ENCODE results near the gene HSF4. TPM values are rescaled to one million over a fixed set of nuclear protein-coding genes. Genes with fewer than 3 reads are reported as not detected.

HSF4 gene
- total and polyA plus RNA-seq, 2 experiments from 2014 or later = 5.5 to 15.7 TPM

DNA sequence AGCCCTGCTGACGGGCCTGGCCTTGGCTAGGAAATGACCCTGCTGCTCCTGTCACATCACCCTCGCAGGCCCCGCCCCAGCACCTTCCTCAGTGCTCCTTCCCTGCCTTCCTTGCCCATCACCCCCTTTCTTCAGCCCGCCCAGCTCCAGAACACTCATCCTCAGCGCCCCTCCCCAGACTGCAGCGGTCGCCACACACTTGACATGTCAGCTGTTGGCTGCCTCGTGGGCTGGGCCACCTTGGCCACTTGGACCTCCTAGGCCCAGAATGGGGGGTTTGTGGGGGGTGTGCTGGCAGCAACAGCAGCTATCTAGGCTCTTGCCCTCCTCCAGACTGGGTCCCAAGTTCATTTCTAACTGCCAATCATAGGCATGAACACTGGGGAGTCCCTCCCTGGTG is 45.0 kb downstream of the HSF4 start:
- no peaks in the 10 kb centered on the region for H3K4me1 ChIP-seq (ENCODE audit: insufficient read depth)
- H4K20me1 ChIP-seq (ENCODE audit: insufficient read depth, poor library complexity, severe bottlenecking) = no peaks in the 10 kb centered on the region
- no peaks in the 10 kb centered on the region for H3K9me3 ChIP-seq (ENCODE audit: low read depth)
- no peak overlapping the region for H3K4me3 ChIP-seq
- no peaks in the 10 kb centered on the region for H3K79me2 ChIP-seq
- 90% methylated on average over 8 of the region's 8 CpGs for WGBS (ENCODE audit: low lambda C conversion rate, missing lambda C conversion rate)
- no peaks in the 10 kb centered on the region for H3K27me3 ChIP-seq
- H2AFZ ChIP-seq = no peak overlapping the region
- no peaks in the 10 kb centered on the region for H3K9me2 ChIP-seq (replicated peaks; ENCODE audit: insufficient read depth)
- DNase-seq (ENCODE audit: low spot score) = no peak
- H3K27ac ChIP-seq = no peak overlapping the region
- no peak for TF ChIP-seq EZH2 (IDR thresholded peaks at IDR 0.05; ENCODE audit: borderline replicate concordance)
- TF ChIP-seq CTCF (IDR thresholded peaks at IDR 0.05; ENCODE audit: poor library complexity) = no peak
- no peak for TF ChIP-seq EZH2phosphoT487 (IDR thresholded peaks at IDR 0.05; ENCODE audit: low read depth, severe bottlenecking, unreplicated experiment)
- H3K36me3 ChIP-seq (replicated peaks; ENCODE audit: insufficient read depth, low read depth) = no peaks in the 10 kb centered on the region
- H3K4me2 ChIP-seq = no peak overlapping the region

DNA sequence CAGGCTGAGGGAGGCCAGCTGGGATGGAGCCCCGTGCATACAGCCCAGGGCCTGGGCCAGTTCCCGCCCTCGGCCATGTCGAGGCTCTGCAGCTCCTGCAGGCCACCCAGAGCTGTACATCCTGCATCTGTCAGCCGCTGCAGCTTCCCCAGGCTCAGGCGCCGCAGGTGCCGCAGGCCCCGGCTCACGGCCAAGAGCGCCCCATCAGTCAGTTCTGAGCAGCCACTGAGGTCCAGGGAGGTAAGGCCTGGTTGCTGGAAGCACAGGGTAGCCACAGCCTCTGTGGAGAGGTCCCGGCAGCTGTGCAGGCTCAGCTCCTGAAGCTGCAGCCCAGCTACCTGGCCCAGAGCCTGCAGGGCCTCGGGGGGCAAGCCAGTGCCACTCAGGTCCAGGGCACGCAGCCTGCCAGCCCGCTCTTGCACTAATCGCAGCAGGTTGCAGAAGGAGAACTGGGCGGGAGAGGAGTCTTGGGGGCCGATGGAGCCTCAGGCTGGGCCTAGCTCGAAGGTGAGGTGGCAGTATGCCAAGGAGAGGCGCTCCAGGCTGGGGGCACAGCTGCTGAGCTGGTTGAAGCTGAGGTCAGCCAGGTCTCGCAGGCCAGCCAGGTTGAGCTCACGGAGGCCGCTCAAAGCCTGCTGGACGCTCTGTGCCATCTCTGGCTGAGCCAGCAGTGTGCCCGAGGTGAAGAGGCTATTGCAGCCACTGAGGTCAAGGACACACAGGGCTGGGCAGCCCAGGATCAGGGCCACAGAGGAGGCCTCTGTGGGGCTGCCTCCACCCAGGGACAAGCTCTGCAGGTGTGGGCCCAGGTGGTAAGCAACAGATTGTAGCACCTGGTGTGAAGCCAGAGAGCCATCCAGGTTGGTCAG is 45.8 kb downstream of the HSF4 start:
- H3K9me2 ChIP-seq (replicated peaks; ENCODE audit: insufficient read depth) = no peaks in the 10 kb centered on the region
- H3K79me2 ChIP-seq = no peaks in the 10 kb centered on the region
- H3K36me3 ChIP-seq (replicated peaks; ENCODE audit: insufficient read depth, low read depth) = no peaks in the 10 kb centered on the region
- no peak overlapping the region for H3K4me3 ChIP-seq
- WGBS (ENCODE audit: low lambda C conversion rate, missing lambda C conversion rate) = 92% methylated on average over 25 of the region's 25 CpGs
- no peak overlapping the region for H3K27ac ChIP-seq
- TF ChIP-seq CTCF (IDR thresholded peaks at IDR 0.05; ENCODE audit: poor library complexity) (no peak), EZH2 (IDR thresholded peaks at IDR 0.05; ENCODE audit: borderline replicate concordance) (no peak), EZH2phosphoT487 (IDR thresholded peaks at IDR 0.05; ENCODE audit: low read depth, severe bottlenecking, unreplicated experiment) (no peak)
- H3K4me1 ChIP-seq (ENCODE audit: insufficient read depth) = no peaks in the 10 kb centered on the region
- no peaks in the 10 kb centered on the region for H4K20me1 ChIP-seq (ENCODE audit: insufficient read depth, poor library complexity, severe bottlenecking)
- H3K9me3 ChIP-seq (ENCODE audit: low read depth) = no peaks in the 10 kb centered on the region
- H2AFZ ChIP-seq = no peak overlapping the region
- H3K27me3 ChIP-seq = no peaks in the 10 kb centered on the region
- no peak for DNase-seq (ENCODE audit: low spot score)
- no peak overlapping the region for H3K4me2 ChIP-seq

DNA sequence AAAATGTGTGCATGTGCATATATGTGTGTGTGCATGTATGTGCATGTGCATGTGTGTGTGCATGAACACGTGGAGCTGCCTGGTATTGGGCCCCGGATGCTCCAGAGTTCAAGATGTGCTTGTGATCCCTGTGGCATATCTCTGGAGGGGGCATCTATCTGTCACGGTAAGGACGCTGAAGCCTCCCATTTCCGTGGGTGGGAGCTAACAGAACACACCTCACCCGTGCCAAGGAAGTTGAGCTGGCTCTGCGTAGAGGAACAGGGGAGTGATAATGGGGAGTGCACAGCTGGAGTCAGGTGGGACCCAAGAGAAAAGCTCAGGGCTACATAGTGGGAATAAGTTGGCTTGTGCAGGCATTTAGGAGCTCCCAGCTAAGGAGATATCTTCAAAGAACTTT is 47.1 kb downstream of the HSF4 start:
- Histone ChIP-seq H3K36me3 (replicated peaks; ENCODE audit: insufficient read depth, low read depth) (no peaks in the 10 kb centered on the region), H3K4me1 (ENCODE audit: insufficient read depth) (no peaks in the 10 kb centered on the region), H3K4me2 (no peak overlapping the region), H3K9me2 (replicated peaks; ENCODE audit: insufficient read depth) (no peaks in the 10 kb centered on the region), H2AFZ (no peak overlapping the region), H3K27ac (no peak overlapping the region), H3K79me2 (no peaks in the 10 kb centered on the region), H3K4me3 (no peak overlapping the region), H4K20me1 (ENCODE audit: insufficient read depth, poor library complexity, severe bottlenecking) (no peaks in the 10 kb centered on the region), H3K27me3 (no peaks in the 10 kb centered on the region), H3K9me3 (ENCODE audit: low read depth) (no peaks in the 10 kb centered on the region)
- no peak for DNase-seq (ENCODE audit: low spot score)
- TF ChIP-seq CTCF (IDR thresholded peaks at IDR 0.05; ENCODE audit: poor library complexity) = no peak
- no peak for TF ChIP-seq EZH2 (IDR thresholded peaks at IDR 0.05; ENCODE audit: borderline replicate concordance)
- no peak for TF ChIP-seq EZH2phosphoT487 (IDR thresholded peaks at IDR 0.05; ENCODE audit: low read depth, severe bottlenecking, unreplicated experiment)
- WGBS (ENCODE audit: low lambda C conversion rate, missing lambda C conversion rate) = 82% methylated on average over 7 of the region's 7 CpGs

All from hepatocyte (in vitro differentiated cells).